Loucy (cell line): Measurements from ENCODE around the gene GSTA2.
"Not testable (repeated sequence)": the region's sequence is repeated elsewhere in the genome, so short reads cannot be mapped to it uniquely, and the experiment has no call there.

Source experiments
- CTCF ChIP-seq: fragments of 200-600 bp; sonication (generic); conservative IDR thresholded peaks from 2 replicates; pipeline ENCODE4 v1.5.1; 2014; ENCODE audit warnings: mild to moderate bottlenecking, antibody characterized with exemption, low read length
- EZH2phosphoT487 ChIP-seq: fragments of 200-600 bp; IDR thresholded peaks from 2 replicates; pipeline ENCODE4 v1.6.1; 2018; ENCODE audit warnings: antibody characterized with exemption, mild to moderate bottlenecking, moderate library complexity, borderline replicate concordance

- not testable (repeated sequence) for TF ChIP-seq CTCF, EZH2phosphoT487
These were observed 26.4 kb upstream of the GSTA2 start for GRCh38 chr6:52789658-52790057.
